OCI-LY1 (cell line): ENCODE measurements around the gene KCNMA1.

Experiments used
- H2AFZ ChIP-seq: fragments of 200-600 bp; sonication (generic), shearing (Covaris generic); 2 replicates; pipeline ENCODE4 v1.6.0; 2014; ENCODE audit warnings: antibody characterized with exemption, mild to moderate bottlenecking, low read length
- H3F3A ChIP-seq: fragments of 200-600 bp; sonication (generic), shearing (Covaris generic); 2 replicates; pipeline ENCODE4 v1.6.0; 2014; ENCODE audit warnings: mild to moderate bottlenecking, antibody characterized with exemption, low read length, moderate library complexity; ENCODE audit not compliant: insufficient read depth
- H3K27ac ChIP-seq: fragments of 200-600 bp; sonication (generic); 2 replicates; pipeline ENCODE4 v1.5.1; 2014; ENCODE audit warnings: low read length, mixed run types, mild to moderate bottlenecking, low read depth; ENCODE audit not compliant: poor library complexity, severe bottlenecking
- H3K27me3 ChIP-seq: fragments of 200-600 bp; sonication (generic); 2 replicates; pipeline ENCODE4 v1.6.0; 2014; ENCODE audit warnings: antibody characterized with exemption, mild to moderate bottlenecking, low read length, moderate library complexity; ENCODE audit not compliant: insufficient read depth
- H3K36me3 ChIP-seq: fragments of 200-600 bp; sonication (generic); 2 replicates; pipeline ENCODE4 v1.6.1; 2014; ENCODE audit warnings: mild to moderate bottlenecking, antibody characterized with exemption, low read length, moderate library complexity, mixed read lengths; ENCODE audit not compliant: insufficient read depth
- H3K4me1 ChIP-seq: fragments of 200-600 bp; sonication (generic); 2 replicates; pipeline ENCODE4 v1.5.1; 2014; ENCODE audit warnings: mild to moderate bottlenecking, low read length, moderate library complexity; ENCODE audit not compliant: insufficient read depth, severe bottlenecking
- H3K4me2 ChIP-seq: fragments of 200-600 bp; sonication (generic), shearing (Covaris generic); 2 replicates; pipeline ENCODE4 v1.6.1; 2014; ENCODE audit warnings: low read length
- H3K4me3 ChIP-seq: fragments of 200-600 bp; sonication (generic); 2 replicates; pipeline ENCODE4 v1.5.1; 2014; ENCODE audit warnings: low read length, low read depth, mild to moderate bottlenecking, mixed read lengths; ENCODE audit not compliant: poor library complexity, severe bottlenecking
- H3K79me2 ChIP-seq: fragments of 200-600 bp; shearing (Covaris generic); 2 replicates; pipeline ENCODE4 v1.6.1; 2016; ENCODE audit warnings: mixed run types, low read length, mixed read lengths; ENCODE audit not compliant: insufficient read depth
- H3K9ac ChIP-seq: fragments of 200-600 bp; sonication (generic), shearing (Covaris generic); 2 replicates; pipeline ENCODE4 v1.6.1; 2014; ENCODE audit warnings: mild to moderate bottlenecking, low read length, mixed read lengths
- H3K9me2 ChIP-seq: fragments of 200-600 bp; sonication (generic), shearing (Covaris generic); 2 replicates; pipeline ENCODE4 v1.6.1; 2014; ENCODE audit warnings: low read depth, mild to moderate bottlenecking, low read length, mixed read lengths
- H3K9me3 ChIP-seq: fragments of 200-600 bp; shearing (Covaris generic); 2 replicates; pipeline ENCODE4 v1.6.1; 2014; ENCODE audit warnings: low read length, mixed read lengths
- H4K20me1 ChIP-seq: fragments of 200-600 bp; sonication (generic), shearing (Covaris generic); 2 replicates; pipeline ENCODE4 v1.6.0; 2016; ENCODE audit warnings: mild to moderate bottlenecking, low read length; ENCODE audit not compliant: insufficient read depth
- EZH2 ChIP-seq: fragments of 200-600 bp; sonication (generic), shearing (Covaris generic); IDR thresholded peaks from 2 replicates; pipeline ENCODE4 v1.8.0; 2017; ENCODE audit warnings: borderline replicate concordance, mixed run types, mild to moderate bottlenecking, antibody characterized with exemption, low read length, moderate library complexity, mixed read lengths
- TF ChIP-seq, protein P1 (sequence below): fragments of 200-600 bp; sonication (generic), shearing (Covaris generic); IDR thresholded peaks from 2 replicates; pipeline ENCODE4 v1.5.1; 2017; ENCODE audit warnings: mild to moderate bottlenecking, antibody characterized with exemption, low read length, moderate library complexity, mixed read lengths

Gene KCNMA1

DNA sequence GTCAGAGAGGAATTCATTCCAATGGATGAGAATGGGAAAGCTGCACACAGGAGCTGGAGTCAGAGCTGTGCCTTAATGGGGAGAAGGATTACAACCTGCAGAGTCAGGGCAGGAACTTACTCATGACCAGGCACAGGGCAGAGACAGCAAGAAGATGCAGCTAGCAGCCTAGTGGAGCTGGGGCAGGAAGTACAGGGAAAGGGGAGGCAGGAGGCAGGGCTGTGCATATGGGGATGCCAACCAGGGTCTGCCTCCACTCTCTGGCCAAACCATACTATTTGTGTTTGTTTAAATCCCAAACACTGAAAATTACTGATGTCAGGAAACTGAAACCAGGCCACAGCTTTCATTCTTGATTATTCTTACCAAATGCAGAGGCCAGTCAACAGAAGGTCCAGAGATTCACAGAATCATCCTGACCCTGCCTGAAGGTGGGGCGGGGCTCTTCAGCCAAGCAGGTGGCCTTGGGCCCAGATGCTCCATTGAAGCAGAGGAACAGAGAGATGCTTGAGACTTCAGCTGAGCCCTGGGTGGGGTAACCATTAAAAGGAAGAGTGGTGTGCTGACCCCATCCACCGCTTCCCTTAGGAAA lies 461.9 kb downstream of the KCNMA1 start:
- H3K9me3 ChIP-seq = no peaks in the 10 kb centered on the region
- no peaks in the 10 kb centered on the region for H3K36me3 ChIP-seq
- H3K9ac ChIP-seq = no peak overlapping the region
- H3K4me3 ChIP-seq = no peak overlapping the region
- H3K27ac ChIP-seq = no peak overlapping the region
- no peak for TF ChIP-seq EZH2
- TF ChIP-seq, protein P1, sequence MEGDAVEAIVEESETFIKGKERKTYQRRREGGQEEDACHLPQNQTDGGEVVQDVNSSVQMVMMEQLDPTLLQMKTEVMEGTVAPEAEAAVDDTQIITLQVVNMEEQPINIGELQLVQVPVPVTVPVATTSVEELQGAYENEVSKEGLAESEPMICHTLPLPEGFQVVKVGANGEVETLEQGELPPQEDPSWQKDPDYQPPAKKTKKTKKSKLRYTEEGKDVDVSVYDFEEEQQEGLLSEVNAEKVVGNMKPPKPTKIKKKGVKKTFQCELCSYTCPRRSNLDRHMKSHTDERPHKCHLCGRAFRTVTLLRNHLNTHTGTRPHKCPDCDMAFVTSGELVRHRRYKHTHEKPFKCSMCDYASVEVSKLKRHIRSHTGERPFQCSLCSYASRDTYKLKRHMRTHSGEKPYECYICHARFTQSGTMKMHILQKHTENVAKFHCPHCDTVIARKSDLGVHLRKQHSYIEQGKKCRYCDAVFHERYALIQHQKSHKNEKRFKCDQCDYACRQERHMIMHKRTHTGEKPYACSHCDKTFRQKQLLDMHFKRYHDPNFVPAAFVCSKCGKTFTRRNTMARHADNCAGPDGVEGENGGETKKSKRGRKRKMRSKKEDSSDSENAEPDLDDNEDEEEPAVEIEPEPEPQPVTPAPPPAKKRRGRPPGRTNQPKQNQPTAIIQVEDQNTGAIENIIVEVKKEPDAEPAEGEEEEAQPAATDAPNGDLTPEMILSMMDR = no peak
- H3K79me2 ChIP-seq = no peaks in the 10 kb centered on the region
- H3K4me2 ChIP-seq = no peak overlapping the region
- no peaks in the 10 kb centered on the region for H3F3A ChIP-seq
- no peaks in the 10 kb centered on the region for H4K20me1 ChIP-seq
- no peaks in the 10 kb centered on the region for H3K4me1 ChIP-seq
- H3K27me3 ChIP-seq = no peaks in the 10 kb centered on the region
- H3K9me2 ChIP-seq = no peaks in the 10 kb centered on the region
- no peak overlapping the region for H2AFZ ChIP-seq

DNA sequence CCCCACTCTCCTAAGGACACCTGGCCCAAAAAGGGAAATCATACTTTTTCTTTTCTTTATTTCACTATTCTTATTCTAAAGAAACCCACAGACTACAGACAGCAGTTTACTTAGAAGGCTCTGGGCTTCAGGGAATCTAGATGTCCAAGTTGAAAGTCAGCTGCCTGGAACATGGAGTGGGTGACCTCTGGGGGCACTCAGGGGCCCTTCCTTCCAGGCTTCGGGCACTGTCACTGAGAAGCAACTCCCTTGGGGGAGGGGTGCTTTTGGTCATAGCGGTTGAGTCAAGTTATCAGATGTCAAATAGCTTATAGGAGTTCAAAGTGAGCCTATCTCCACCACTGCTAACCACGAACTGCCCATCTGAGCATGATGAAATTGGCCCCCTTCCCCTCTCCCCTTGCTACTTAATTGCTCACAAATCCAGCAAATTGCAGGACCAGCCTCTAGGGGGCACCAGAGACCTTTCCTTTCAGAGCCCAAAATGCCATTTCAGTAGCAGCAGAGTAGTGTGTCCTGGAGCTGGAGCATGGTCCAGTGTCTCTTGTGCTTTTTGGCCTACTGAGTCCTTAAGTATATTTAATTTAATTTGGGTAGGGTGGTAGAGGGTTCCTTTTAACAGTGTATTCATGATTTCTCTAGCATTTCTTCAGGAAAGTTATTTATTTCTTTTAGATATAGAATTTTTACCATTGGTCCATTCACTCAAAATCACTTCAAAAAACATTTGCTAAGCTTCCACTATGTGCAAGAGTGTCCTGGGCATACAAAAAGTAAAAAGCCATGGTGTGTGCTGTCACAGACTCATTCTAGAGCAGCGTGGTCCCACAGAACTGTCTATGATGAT lies 463.8 kb downstream of the KCNMA1 start:
- TF ChIP-seq, protein P1 = peak; percentile 80
- no peak for TF ChIP-seq EZH2
- Histone ChIP-seq H3K36me3 (no peaks in the 10 kb centered on the region), H3K27ac (no peak overlapping the region), H2AFZ (no peak overlapping the region), H3K4me1 (no peaks in the 10 kb centered on the region), H3F3A (no peaks in the 10 kb centered on the region), H3K4me2 (no peak overlapping the region), H3K79me2 (no peaks in the 10 kb centered on the region), H3K9me3 (no peaks in the 10 kb centered on the region), H3K4me3 (no peak overlapping the region), H3K9ac (no peak overlapping the region), H4K20me1 (no peaks in the 10 kb centered on the region), H3K9me2 (no peaks in the 10 kb centered on the region), H3K27me3 (no peaks in the 10 kb centered on the region)

DNA sequence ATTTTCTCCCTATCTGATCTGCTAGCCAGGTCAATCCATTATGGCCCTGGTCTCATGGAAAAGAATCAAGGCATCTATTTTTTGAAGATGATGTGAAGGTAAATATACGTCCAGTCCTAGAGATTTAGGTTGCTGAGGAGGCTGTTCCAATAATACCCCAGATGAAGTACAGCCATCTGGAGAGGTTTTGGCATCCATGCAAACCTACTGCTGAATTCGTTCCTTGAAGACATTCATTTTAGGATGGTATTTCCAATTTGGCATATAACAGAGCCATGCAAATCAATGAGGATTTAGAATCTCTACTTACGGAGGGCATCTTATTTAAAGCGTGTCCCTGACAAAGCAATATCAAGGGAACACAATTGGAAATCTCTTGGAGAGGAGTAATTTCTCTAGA lies 465.5 kb downstream of the KCNMA1 start:
- no peak for TF ChIP-seq EZH2
- TF ChIP-seq, protein P1 = no peak
- Histone ChIP-seq H3K9ac (no peak overlapping the region), H3K79me2 (no peaks in the 10 kb centered on the region), H3K4me1 (no peaks in the 10 kb centered on the region), H3K27ac (no peak overlapping the region), H3K4me3 (no peak overlapping the region), H3K27me3 (no peaks in the 10 kb centered on the region), H4K20me1 (no peaks in the 10 kb centered on the region), H2AFZ (no peak overlapping the region), H3K4me2 (no peak overlapping the region), H3K36me3 (no peaks in the 10 kb centered on the region), H3F3A (no peaks in the 10 kb centered on the region), H3K9me3 (no peaks in the 10 kb centered on the region), H3K9me2 (no peaks in the 10 kb centered on the region)
